Glutamatergic neuron (in vitro differentiated cells): Measurements from ENCODE around the gene TUBE1. TPM values are rescaled to one million over a fixed set of nuclear protein-coding genes. Genes with fewer than 3 reads are reported as not detected.

Source experiments
- DNase-seq: peaks from one replicate; pipeline ENCODE4 v3.0.0; 2022
- H3K27ac Mint-ChIP-seq: one replicate; pipeline ENCODE4 v1.8.0; 2020; ENCODE audit warnings: mild to moderate bottlenecking, mixed read lengths, inconsistent platforms; ENCODE audit not compliant: unreplicated experiment
- H3K27me3 Mint-ChIP-seq: one replicate; pipeline ENCODE4 v1.8.0; 2020; ENCODE audit warnings: mild to moderate bottlenecking, moderate library complexity, mixed read lengths, inconsistent platforms; ENCODE audit not compliant: unreplicated experiment
- H3K36me3 Mint-ChIP-seq: one replicate; pipeline ENCODE4 v1.8.0; 2020; ENCODE audit warnings: mild to moderate bottlenecking, mixed read lengths, inconsistent platforms; ENCODE audit not compliant: unreplicated experiment
- H3K4me1 Mint-ChIP-seq: one replicate; pipeline ENCODE4 v1.8.0; 2020; ENCODE audit warnings: mild to moderate bottlenecking, low read depth, mixed read lengths, inconsistent platforms; ENCODE audit not compliant: unreplicated experiment
- H3K4me3 Mint-ChIP-seq: one replicate; pipeline ENCODE4 v1.8.0; 2020; ENCODE audit warnings: mild to moderate bottlenecking, mixed read lengths, inconsistent platforms; ENCODE audit not compliant: unreplicated experiment
- H3K9me3 Mint-ChIP-seq: one replicate; pipeline ENCODE4 v1.8.0; 2020; ENCODE audit warnings: mild to moderate bottlenecking, moderate library complexity, mixed read lengths, inconsistent platforms; ENCODE audit not compliant: unreplicated experiment
- CTCF ChIP-seq: fragments of 200-600 bp; sonication (generic); IDR thresholded peaks from one replicate; pipeline ENCODE4 v1.5.0; 2021; ENCODE audit not compliant: partially characterized antibody, unreplicated experiment
- total RNA-seq: library from RNA; stranded (reverse); fragmentation: NEBNext Ultra II Directional; extraction: Animal tissue kit (Norgen Biotek cat#: 25700); gene quantifications from one replicate; pipeline ENCODE4 v1.2.1, GENCODE V29; 2021; ENCODE audit not compliant: unreplicated experiment

TUBE1 gene
- total RNA-seq, 1 donor from 2014 or later: 18.4 TPM

- H3K4me1 Mint-ChIP-seq: peaks cover 16% of the 10 kb centered on the region
- no peak for TF ChIP-seq CTCF
- no peak for DNase-seq
- peaks cover 3% of the 10 kb centered on the region for H3K27me3 Mint-ChIP-seq
- no peaks in the 10 kb centered on the region for H3K36me3 Mint-ChIP-seq
- H3K4me3 Mint-ChIP-seq: no peak overlapping the region
- peaks cover 2% of the 10 kb centered on the region for H3K9me3 Mint-ChIP-seq
- H3K27ac Mint-ChIP-seq: no peak overlapping the region
These were observed 49.5 kb downstream of the TUBE1 start for GRCh38 chr6:112037783-112038216.

- H3K27ac Mint-ChIP-seq: no peak overlapping the region
- peaks cover 17% of the 10 kb centered on the region for H3K4me1 Mint-ChIP-seq
- peaks cover 3% of the 10 kb centered on the region for H3K27me3 Mint-ChIP-seq
- H3K4me3 Mint-ChIP-seq: no peak overlapping the region
- no peak for TF ChIP-seq CTCF
- no peak for DNase-seq
- H3K9me3 Mint-ChIP-seq: peaks cover 5% of the 10 kb centered on the region
- no peaks in the 10 kb centered on the region for H3K36me3 Mint-ChIP-seq
These were observed 51.1 kb downstream of the TUBE1 start for GRCh38 chr6:112036088-112036637.

- Mint-ChIP-seq H3K27ac (no peak overlapping the region), H3K27me3 (peaks cover 5% of the 10 kb centered on the region), H3K36me3 (no peaks in the 10 kb centered on the region), H3K9me3 (peaks cover 5% of the 10 kb centered on the region), H3K4me3 (no peak overlapping the region), H3K4me1 (peaks cover 17% of the 10 kb centered on the region)
- DNase-seq: no peak
- no peak for TF ChIP-seq CTCF
These were observed 52.7 kb downstream of the TUBE1 start for GRCh38 chr6:112034616-112034995.

- Mint-ChIP-seq H3K27me3 (peaks cover 5% of the 10 kb centered on the region), H3K4me3 (no peak overlapping the region), H3K36me3 (no peaks in the 10 kb centered on the region), H3K4me1 (peaks cover 17% of the 10 kb centered on the region), H3K9me3 (peaks cover 5% of the 10 kb centered on the region), H3K27ac (no peak overlapping the region)
- DNase-seq: no peak
- TF ChIP-seq CTCF: no peak
These were observed 53.3 kb downstream of the TUBE1 start for GRCh38 chr6:112033791-112034615.

- DNase-seq: no peak
- H3K27me3 Mint-ChIP-seq: peaks cover 5% of the 10 kb centered on the region
These were observed 54.6 kb downstream of the TUBE1 start for GRCh38 chr6:112032728-112033127.

More at GRCh38 chr6:112032728-112033127, 54.6 kb downstream of the TUBE1 start:
- Mint-ChIP-seq H3K9me3 (peaks cover 5% of the 10 kb centered on the region), H3K4me1 (peaks cover 15% of the 10 kb centered on the region), H3K27ac (no peak overlapping the region), H3K36me3 (no peaks in the 10 kb centered on the region), H3K4me3 (no peak overlapping the region)
- TF ChIP-seq CTCF: no peak
